Measurements from ENCODE around the gene RNF144B.
A peak's percentile ranks its signal among the peaks of the same experiment; 100 is the strongest.

The RNF144B gene

GRCh38 chr6:18493382-18493891 is 106.3 kb downstream of the RNF144B start:
- H3K4ac ChIP-seq (ENCODE audit: low read depth in 1 of 2, low read length in 2 of 2): no peak overlapping the region
- WGBS: 81% methylated on average over 4 of the region's 4 CpGs

GRCh38 chr6:18493925-18494324 is 106.8 kb downstream of the RNF144B start:
- Histone ChIP-seq H3K4me1 (ENCODE audit: control insufficient read depth, insufficient read depth, low read depth, low read length) (peaks cover 2% of the 10 kb centered on the region), H2BK5ac (ENCODE audit: low read depth, low read length, poor library complexity, severe bottlenecking) (peak overlapping the region; percentile 75), H3K4ac (ENCODE audit: low read depth in 1 of 2, low read length in 2 of 2) (no peak overlapping the region), H3K4me2 (ENCODE audit: low read length, poor library complexity, severe bottlenecking) (no peak overlapping the region), H2BK12ac (ENCODE audit: low read length in 2 of 2) (no peak overlapping the region), H3K27me3 (ENCODE audit: control insufficient read depth in 1 of 2, insufficient read depth in 1 of 2, low read length in 2 of 2) (no peaks in the 10 kb centered on the region), H3K4me3 (ENCODE audit: insufficient read depth in 1 of 2, low read depth in 1 of 2, low read length in 2 of 2) (no peak overlapping the region), H3K14ac (ENCODE audit: low read length in 2 of 2) (no peak overlapping the region), H2AK5ac (ENCODE audit: low read length, severe bottlenecking) (no peak overlapping the region), H3K23ac (ENCODE audit: low read length in 2 of 2) (no peak overlapping the region), H2BK120ac (ENCODE audit: low read depth, low read length) (no peak overlapping the region), H4K91ac (ENCODE audit: low read length) (no peak overlapping the region), H3K18ac (ENCODE audit: low read depth in 1 of 2, low read length in 2 of 2) (no peak overlapping the region), H3K9ac (ENCODE audit: low read length) (no peak overlapping the region), H4K8ac (ENCODE audit: low read length) (no peak overlapping the region), H2BK15ac (ENCODE audit: low read depth, poor library complexity, severe bottlenecking) (no peak overlapping the region), H3K27ac (ENCODE audit: low read length, poor library complexity, severe bottlenecking) (peak overlapping the region; percentile 98), H3K9me3 (ENCODE audit: control insufficient read depth, low read length) (no peaks in the 10 kb centered on the region), H3K36me3 (ENCODE audit: control insufficient read depth in 1 of 2, insufficient read depth in 2 of 2, low read depth in 1 of 2, low read length in 2 of 2) (no peaks in the 10 kb centered on the region), H2AFZ (ENCODE audit: low read depth, low read length) (no peak overlapping the region), H3K79me1 (replicated peaks; ENCODE audit: low read length, poor library complexity, severe bottlenecking) (no peaks in the 10 kb centered on the region)
- 50% methylated on average over 2 of the region's 2 CpGs for WGBS
- DNase-seq: no peak

More at GRCh38 chr6:18493382-18493891, 106.3 kb downstream of the RNF144B start:
- Histone ChIP-seq H3K14ac (ENCODE audit: low read length in 2 of 2) (no peak overlapping the region), H2BK12ac (ENCODE audit: low read length in 2 of 2) (no peak overlapping the region), H3K79me1 (replicated peaks; ENCODE audit: low read length, poor library complexity, severe bottlenecking) (no peaks in the 10 kb centered on the region), H4K91ac (ENCODE audit: low read length) (no peak overlapping the region), H3K4me2 (ENCODE audit: low read length, poor library complexity, severe bottlenecking) (no peak overlapping the region), H3K23ac (ENCODE audit: low read length in 2 of 2) (no peak overlapping the region), H3K4me1 (ENCODE audit: control insufficient read depth, insufficient read depth, low read depth, low read length) (peaks cover 2% of the 10 kb centered on the region), H2AK5ac (ENCODE audit: low read length, severe bottlenecking) (no peak overlapping the region), H2BK15ac (ENCODE audit: low read depth, poor library complexity, severe bottlenecking) (no peak overlapping the region), H3K9ac (ENCODE audit: low read length) (no peak overlapping the region), H3K27me3 (ENCODE audit: control insufficient read depth in 1 of 2, insufficient read depth in 1 of 2, low read length in 2 of 2) (no peaks in the 10 kb centered on the region), H3K9me3 (ENCODE audit: control insufficient read depth, low read length) (no peaks in the 10 kb centered on the region), H3K18ac (ENCODE audit: low read depth in 1 of 2, low read length in 2 of 2) (no peak overlapping the region), H4K8ac (ENCODE audit: low read length) (no peak overlapping the region), H2BK120ac (ENCODE audit: low read depth, low read length) (no peak overlapping the region), H3K36me3 (ENCODE audit: control insufficient read depth in 1 of 2, insufficient read depth in 2 of 2, low read depth in 1 of 2, low read length in 2 of 2) (no peaks in the 10 kb centered on the region), H3K27ac (ENCODE audit: low read length, poor library complexity, severe bottlenecking) (peak overlapping the region; percentile 98), H2AFZ (ENCODE audit: low read depth, low read length) (no peak overlapping the region), H3K4me3 (ENCODE audit: insufficient read depth in 1 of 2, low read depth in 1 of 2, low read length in 2 of 2) (no peak overlapping the region), H2BK5ac (ENCODE audit: low read depth, low read length, poor library complexity, severe bottlenecking) (peak overlapping the region; percentile 75)
- DNase-seq: no peak

- Histone ChIP-seq H3K23ac (ENCODE audit: low read length in 2 of 2) (no peak overlapping the region), H2BK12ac (ENCODE audit: low read length in 2 of 2) (no peak overlapping the region), H3K9me3 (ENCODE audit: control insufficient read depth, low read length) (no peaks in the 10 kb centered on the region), H3K14ac (ENCODE audit: low read length in 2 of 2) (no peak overlapping the region), H3K18ac (ENCODE audit: low read depth in 1 of 2, low read length in 2 of 2) (no peak overlapping the region), H3K27ac (ENCODE audit: low read length, poor library complexity, severe bottlenecking) (peak overlapping the region; percentile 42), H2AFZ (ENCODE audit: low read depth, low read length) (no peak overlapping the region), H3K4ac (ENCODE audit: low read depth in 1 of 2, low read length in 2 of 2) (no peak overlapping the region), H3K79me1 (replicated peaks; ENCODE audit: low read length, poor library complexity, severe bottlenecking) (no peaks in the 10 kb centered on the region), H2BK15ac (ENCODE audit: low read depth, poor library complexity, severe bottlenecking) (no peak overlapping the region), H4K8ac (ENCODE audit: low read length) (no peak overlapping the region), H3K9ac (ENCODE audit: low read length) (no peak overlapping the region), H4K91ac (ENCODE audit: low read length) (no peak overlapping the region), H3K4me3 (ENCODE audit: insufficient read depth in 1 of 2, low read depth in 1 of 2, low read length in 2 of 2) (no peak overlapping the region), H3K4me1 (ENCODE audit: control insufficient read depth, insufficient read depth, low read depth, low read length) (peaks cover 2% of the 10 kb centered on the region), H2BK120ac (ENCODE audit: low read depth, low read length) (no peak overlapping the region), H2AK5ac (ENCODE audit: low read length, severe bottlenecking) (peak overlapping the region; percentile 65), H3K36me3 (ENCODE audit: control insufficient read depth in 1 of 2, insufficient read depth in 2 of 2, low read depth in 1 of 2, low read length in 2 of 2) (no peaks in the 10 kb centered on the region), H3K4me2 (ENCODE audit: low read length, poor library complexity, severe bottlenecking) (no peak overlapping the region), H2BK5ac (ENCODE audit: low read depth, low read length, poor library complexity, severe bottlenecking) (no peak overlapping the region), H3K27me3 (ENCODE audit: control insufficient read depth in 1 of 2, insufficient read depth in 1 of 2, low read length in 2 of 2) (no peaks in the 10 kb centered on the region)
- WGBS: 87% methylated on average over 2 of the region's 2 CpGs
- no peak for DNase-seq
Observed at GRCh38 chr6:18495236-18495635, 108.1 kb downstream of the RNF144B start.

GRCh38 chr6:18496462-18496861 is 109.3 kb downstream of the RNF144B start:
- H3K4me2 ChIP-seq (ENCODE audit: low read length, poor library complexity, severe bottlenecking): no peak overlapping the region
- no peaks in the 10 kb centered on the region for H3K27me3 ChIP-seq (ENCODE audit: control insufficient read depth in 1 of 2, insufficient read depth in 1 of 2, low read length in 2 of 2)
- H4K8ac ChIP-seq (ENCODE audit: low read length): no peak overlapping the region
- peak overlapping the region; percentile 40 for H3K27ac ChIP-seq (ENCODE audit: low read length, poor library complexity, severe bottlenecking)
- H2BK15ac ChIP-seq (ENCODE audit: low read depth, poor library complexity, severe bottlenecking): no peak overlapping the region
- H2BK5ac ChIP-seq (ENCODE audit: low read depth, low read length, poor library complexity, severe bottlenecking): peak overlapping the region; percentile 48
- no peak overlapping the region for H3K4ac ChIP-seq (ENCODE audit: low read depth in 1 of 2, low read length in 2 of 2)
- no peak overlapping the region for H2BK12ac ChIP-seq (ENCODE audit: low read length in 2 of 2)
- H3K9me3 ChIP-seq (ENCODE audit: control insufficient read depth, low read length): no peaks in the 10 kb centered on the region
- H2BK120ac ChIP-seq (ENCODE audit: low read depth, low read length): no peak overlapping the region
- H3K18ac ChIP-seq (ENCODE audit: low read depth in 1 of 2, low read length in 2 of 2): no peak overlapping the region
- no peak overlapping the region for H2AFZ ChIP-seq (ENCODE audit: low read depth, low read length)
- DNase-seq: no peak
- 77% methylated on average over 2 of the region's 3 CpGs for WGBS
- no peak overlapping the region for H3K9ac ChIP-seq (ENCODE audit: low read length)
- H3K36me3 ChIP-seq (ENCODE audit: control insufficient read depth in 1 of 2, insufficient read depth in 2 of 2, low read depth in 1 of 2, low read length in 2 of 2): no peaks in the 10 kb centered on the region
- H3K79me1 ChIP-seq (replicated peaks; ENCODE audit: low read length, poor library complexity, severe bottlenecking): no peaks in the 10 kb centered on the region
- H3K23ac ChIP-seq (ENCODE audit: low read length in 2 of 2): no peak overlapping the region
- H4K91ac ChIP-seq (ENCODE audit: low read length): no peak overlapping the region
- H3K4me1 ChIP-seq (ENCODE audit: control insufficient read depth, insufficient read depth, low read depth, low read length): peaks cover 4% of the 10 kb centered on the region
- H3K4me3 ChIP-seq (ENCODE audit: insufficient read depth in 1 of 2, low read depth in 1 of 2, low read length in 2 of 2): no peak overlapping the region
- no peak overlapping the region for H3K14ac ChIP-seq (ENCODE audit: low read length in 2 of 2)
- peak overlapping the region; percentile 49 for H2AK5ac ChIP-seq (ENCODE audit: low read length, severe bottlenecking)

Measured in mesenchymal stem cell (in vitro differentiated cells and primary cell).